AG09309 (cell line): Measurements from ENCODE around the gene EAF1.
"Not testable (repeated sequence)": the region's sequence is repeated elsewhere in the genome, so short reads cannot be mapped to it uniquely, and the experiment has no call there.

Experiments used
- DNase-seq: peaks from one replicate; pipeline ENCODE4 v3.0.0-alpha.2; 2010; ENCODE audit warnings: low read depth
- H3K4me3 ChIP-seq: 2 replicates; pipeline ENCODE4 v1.5.1; 2011; ENCODE audit warnings: mild to moderate bottlenecking, low read depth, low read length, moderate library complexity; ENCODE audit not compliant: control insufficient read depth
- TF ChIP-seq, protein P1 (sequence below): IDR thresholded peaks from 2 replicates; pipeline ENCODE4 v1.5.1; 2011; ENCODE audit warnings: mild to moderate bottlenecking, low read depth, low read length, inconsistent platforms; ENCODE audit not compliant: insufficient read depth, control insufficient read depth; ENCODE audit errors: missing control alignments

Gene EAF1

GRCh38 chr3:15479400-15480224, 52.2 kb downstream of the EAF1 start:
- H3K4me3 ChIP-seq = no peak overlapping the region
- TF ChIP-seq, protein P1, sequence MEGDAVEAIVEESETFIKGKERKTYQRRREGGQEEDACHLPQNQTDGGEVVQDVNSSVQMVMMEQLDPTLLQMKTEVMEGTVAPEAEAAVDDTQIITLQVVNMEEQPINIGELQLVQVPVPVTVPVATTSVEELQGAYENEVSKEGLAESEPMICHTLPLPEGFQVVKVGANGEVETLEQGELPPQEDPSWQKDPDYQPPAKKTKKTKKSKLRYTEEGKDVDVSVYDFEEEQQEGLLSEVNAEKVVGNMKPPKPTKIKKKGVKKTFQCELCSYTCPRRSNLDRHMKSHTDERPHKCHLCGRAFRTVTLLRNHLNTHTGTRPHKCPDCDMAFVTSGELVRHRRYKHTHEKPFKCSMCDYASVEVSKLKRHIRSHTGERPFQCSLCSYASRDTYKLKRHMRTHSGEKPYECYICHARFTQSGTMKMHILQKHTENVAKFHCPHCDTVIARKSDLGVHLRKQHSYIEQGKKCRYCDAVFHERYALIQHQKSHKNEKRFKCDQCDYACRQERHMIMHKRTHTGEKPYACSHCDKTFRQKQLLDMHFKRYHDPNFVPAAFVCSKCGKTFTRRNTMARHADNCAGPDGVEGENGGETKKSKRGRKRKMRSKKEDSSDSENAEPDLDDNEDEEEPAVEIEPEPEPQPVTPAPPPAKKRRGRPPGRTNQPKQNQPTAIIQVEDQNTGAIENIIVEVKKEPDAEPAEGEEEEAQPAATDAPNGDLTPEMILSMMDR = no peak
- DNase-seq = no peak

- DNase-seq, H3K4me3 ChIP-seq: not testable (repeated sequence)
Observed at GRCh38 chr3:15484551-15484950, 57.2 kb downstream of the EAF1 start.

GRCh38 chr3:15486020-15486419, 58.6 kb downstream of the EAF1 start:
- TF ChIP-seq, protein P1 = no peak

GRCh38 chr3:15486979-15487378, 59.6 kb downstream of the EAF1 start:
- TF ChIP-seq, protein P1 = no peak
- no peak for DNase-seq
- no peak overlapping the region for H3K4me3 ChIP-seq

More at GRCh38 chr3:15486020-15486419, 58.6 kb downstream of the EAF1 start:
- no peak overlapping the region for H3K4me3 ChIP-seq
- no peak for DNase-seq

- TF ChIP-seq, protein P1 = no peak
- H3K4me3 ChIP-seq = no peak overlapping the region
- no peak for DNase-seq
Observed at GRCh38 chr3:15488002-15488401, 60.6 kb downstream of the EAF1 start.

- H3K4me3 ChIP-seq = no peak overlapping the region
- DNase-seq = no peak
- TF ChIP-seq, protein P1 = no peak
Observed at GRCh38 chr3:15490158-15490557, 62.8 kb downstream of the EAF1 start.

- DNase-seq = no peak
- H3K4me3 ChIP-seq = no peak overlapping the region
- TF ChIP-seq, protein P1 = no peak
Observed at GRCh38 chr3:15491143-15491542, 63.7 kb downstream of the EAF1 start.
